Right kidney (tissue), 1 donor: ENCODE data around the gene HPDL.

ENCODE experiments used
- DNase-seq: peaks from one replicate; pipeline ENCODE4 v3.0.0-alpha.2; 2016

HPDL gene

GRCh38 chr1:45321444-45321843 is 5.3 kb upstream of the HPDL start:
- DNase-seq = no peak

DNA sequence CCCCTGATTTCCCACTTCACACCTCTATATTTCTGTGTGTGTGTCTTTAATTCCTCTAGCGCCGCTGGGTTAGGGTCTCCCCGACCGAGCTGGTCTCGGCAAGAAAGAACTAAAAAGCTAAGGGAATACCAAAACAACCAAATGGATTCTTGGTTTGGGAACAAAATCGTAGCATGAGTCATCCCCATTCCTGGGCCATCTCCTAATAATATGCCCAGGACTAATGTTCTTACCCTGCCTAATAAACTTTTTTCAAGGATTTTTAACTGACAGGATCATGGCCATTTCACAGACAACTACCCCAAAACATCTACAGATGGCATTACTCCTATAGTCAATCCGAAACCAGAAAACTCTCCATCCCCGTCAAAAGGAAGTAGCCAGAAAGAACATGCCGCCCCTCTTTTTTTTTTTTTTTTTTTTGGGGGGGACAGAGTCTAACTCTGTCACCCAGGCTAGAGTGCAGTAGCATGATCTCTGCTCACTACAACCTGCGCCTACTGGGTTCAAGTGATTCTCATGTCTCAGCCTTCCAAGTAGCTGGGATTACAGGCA is 4.1 kb upstream of the HPDL start:
- DNase-seq = no peak

- peak; percentile 35 for DNase-seq
These were observed 716 bp upstream of the HPDL start for GRCh38 chr1:45325851-45326506.

DNA sequence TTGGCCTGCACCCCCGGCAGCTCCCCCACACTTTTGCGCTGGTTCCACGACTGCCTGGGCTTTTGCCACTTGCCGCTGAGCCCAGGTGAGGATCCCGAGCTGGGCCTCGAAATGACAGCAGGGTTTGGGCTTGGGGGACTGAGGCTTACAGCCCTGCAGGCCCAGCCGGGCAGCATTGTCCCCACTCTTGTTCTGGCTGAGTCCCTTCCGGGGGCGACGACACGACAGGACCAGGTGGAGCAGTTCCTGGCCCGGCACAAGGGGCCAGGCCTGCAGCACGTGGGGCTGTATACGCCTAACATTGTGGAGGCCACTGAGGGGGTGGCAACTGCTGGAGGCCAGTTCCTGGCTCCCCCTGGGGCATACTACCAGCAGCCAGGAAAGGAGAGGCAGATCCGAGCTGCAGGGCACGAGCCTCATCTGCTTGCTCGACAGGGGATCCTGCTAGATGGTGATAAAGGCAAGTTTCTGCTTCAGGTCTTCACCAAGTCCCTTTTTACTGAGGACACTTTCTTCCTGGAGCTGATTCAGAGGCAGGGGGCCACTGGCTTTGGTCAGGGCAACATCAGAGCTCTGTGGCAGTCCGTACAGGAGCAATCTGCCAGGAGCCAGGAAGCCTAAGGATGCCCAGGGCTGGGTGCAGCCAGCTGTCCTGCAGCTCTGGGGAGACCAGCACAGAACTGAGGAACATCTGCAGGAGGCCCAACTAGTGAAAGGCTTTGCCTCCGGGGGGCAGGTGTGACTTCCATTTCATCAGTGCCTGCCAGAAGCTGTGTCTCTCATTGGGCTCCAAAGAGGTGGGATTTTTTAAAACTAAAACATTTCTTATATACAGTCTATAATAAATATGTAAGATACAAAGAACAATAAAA is 1.2 kb downstream of the HPDL start:
- no peak for DNase-seq

GRCh38 chr1:45328680-45329079 is 2.0 kb downstream of the HPDL start:
- no peak for DNase-seq

DNA sequence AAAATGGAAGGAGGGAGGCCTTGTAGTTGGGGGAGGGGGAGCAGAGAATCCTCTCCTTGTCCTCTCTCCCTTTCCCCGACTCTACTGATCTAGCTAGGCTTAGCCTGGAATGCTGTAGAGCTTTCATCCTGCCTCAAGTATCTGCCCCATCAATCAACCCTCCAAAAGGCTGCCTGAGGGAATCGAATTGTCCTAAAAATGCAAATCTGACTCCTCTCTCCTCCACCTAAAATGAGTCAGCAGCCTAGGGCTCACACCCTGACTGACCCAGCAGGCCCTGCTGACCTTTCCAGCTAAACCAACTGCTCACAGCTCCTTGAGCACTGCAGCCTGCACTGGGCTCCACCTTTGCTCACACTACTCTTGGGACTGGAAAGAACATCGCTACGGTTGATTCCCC is 2.8 kb downstream of the HPDL start:
- DNase-seq = no peak

- DNase-seq = no peak
These were observed 5.0 kb downstream of the HPDL start for GRCh38 chr1:45331436-45332345.

GRCh38 chr1:45332346-45332720 is 5.6 kb downstream of the HPDL start:
- no peak for DNase-seq

DNA sequence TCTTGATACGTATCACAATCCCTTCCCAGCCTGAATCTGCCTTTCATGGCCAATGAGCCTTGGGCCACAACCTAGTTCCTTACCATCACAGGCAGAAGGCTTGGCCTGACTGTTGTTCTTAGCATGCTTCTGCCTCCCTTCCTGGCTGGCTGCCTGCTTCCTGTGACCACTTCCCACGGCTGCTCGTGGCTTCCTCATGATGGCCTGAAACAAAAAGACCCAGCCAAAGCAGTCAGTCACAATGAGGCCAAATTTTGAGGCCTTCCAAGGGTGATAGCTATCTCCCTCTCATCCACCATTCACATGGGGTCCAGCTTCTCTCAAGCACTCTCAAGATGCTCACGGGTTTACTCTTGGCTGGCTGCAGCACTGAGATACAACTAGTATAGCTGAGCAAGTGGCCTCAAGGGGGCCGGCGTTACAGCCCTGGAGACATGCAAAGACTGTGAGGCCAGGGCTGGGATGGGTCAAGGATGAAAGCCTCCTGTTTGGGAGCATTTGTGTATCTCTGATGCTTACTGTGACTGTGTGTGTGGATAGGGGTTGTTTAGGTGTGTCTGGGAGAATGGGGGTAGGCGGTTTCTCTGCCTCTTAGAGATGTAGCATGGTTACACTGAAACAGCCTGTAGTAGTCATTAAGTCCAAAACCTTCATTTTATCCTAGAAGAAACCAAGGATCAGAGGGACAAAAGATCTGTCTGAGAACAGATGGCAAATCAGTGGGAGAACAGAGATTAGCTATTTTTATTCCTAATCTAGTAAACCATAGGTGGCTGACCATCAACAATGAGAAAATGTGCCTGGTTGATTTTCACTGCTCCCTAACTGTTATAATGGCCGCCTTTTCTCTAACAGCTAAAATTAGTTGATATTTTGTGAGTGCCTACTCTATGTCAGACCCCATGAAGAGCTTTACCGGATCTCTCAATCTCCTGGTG is 7.9 kb downstream of the HPDL start:
- DNase-seq = no peak

- no peak for DNase-seq
These were observed 9.2 kb downstream of the HPDL start for GRCh38 chr1:45335855-45336324.

DNA sequence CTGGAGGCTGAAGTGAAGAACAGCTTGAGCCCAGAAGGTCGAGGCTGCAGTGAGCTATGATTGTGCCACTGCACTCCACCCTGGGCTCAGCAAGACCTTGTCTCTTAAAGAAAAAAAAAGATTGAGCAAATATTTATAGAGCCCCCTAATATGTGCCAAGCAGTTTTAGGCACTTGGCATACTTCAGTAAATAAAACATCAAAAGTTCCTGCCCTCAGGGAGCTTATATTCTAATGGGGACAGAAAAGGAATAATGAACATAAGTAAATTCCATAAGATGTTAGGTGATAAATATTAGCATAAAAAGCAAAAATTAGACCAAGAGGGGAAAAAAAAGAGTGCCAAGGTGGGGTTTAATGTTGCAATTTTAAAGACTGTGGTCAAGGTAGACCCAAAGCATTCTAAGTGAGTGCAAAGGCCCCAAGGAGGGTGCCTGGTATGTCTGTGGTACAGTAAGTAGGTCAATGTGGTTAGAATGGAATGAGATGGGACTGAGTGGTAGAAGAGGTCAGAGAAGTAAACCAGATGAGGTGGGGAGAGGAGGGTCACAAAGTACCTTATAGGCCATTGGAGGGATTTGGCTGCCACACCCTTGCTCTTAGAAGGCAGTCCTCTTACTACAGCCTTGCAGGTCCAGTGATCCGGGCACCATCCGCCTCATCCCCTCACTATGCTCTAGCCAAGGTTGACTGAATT is 11.1 kb downstream of the HPDL start:
- DNase-seq = no peak

DNA sequence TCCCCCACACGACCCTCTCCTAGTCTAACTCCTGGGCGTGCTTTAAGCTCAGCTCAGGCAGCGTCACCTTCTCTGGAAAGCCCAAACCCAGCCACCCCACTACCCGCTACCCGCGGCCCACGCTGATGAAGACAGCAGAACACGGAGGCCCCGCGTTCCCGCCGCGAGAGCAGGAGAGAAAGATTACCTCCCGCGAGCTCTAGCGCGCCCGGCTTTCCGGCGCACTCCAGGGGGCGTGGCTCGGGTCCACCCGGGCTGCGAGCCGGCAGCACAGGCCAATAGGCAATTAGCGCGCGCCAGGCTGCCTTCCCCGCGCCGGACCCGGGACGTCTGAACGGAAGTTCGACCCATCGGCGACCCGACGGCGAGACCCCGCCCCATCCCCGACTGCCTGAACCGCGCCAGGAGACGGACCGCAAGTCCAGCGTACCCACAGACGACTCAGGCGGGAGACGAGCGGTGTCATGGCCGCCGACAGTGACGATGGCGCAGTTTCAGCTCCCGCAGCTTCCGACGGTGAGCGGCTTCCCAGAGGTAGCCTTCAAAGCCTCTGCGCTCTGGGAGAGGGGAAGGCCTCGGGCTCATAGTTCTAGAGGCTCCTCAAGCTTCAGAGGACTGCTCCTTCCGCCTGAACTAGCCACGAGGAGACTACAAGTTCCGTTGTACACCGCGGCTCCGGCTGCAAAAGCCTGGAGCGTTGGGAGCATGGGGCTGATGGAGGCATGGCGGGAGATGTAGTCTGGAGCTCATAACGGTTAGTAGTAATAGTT is 13.3 kb downstream of the HPDL start, which contains the start of the genes MUTYH and TOE1:
Gene MUTYH (minus strand): TSS at position 652 of the 770 bp plus-strand sequence. CDS start 5,935 bp downstream, outside the sequence.
Gene TOE1 (plus strand): TSS at position 382 of the 770 bp plus-strand sequence. CDS start 83 bp downstream, at position 465.
- DNase-seq = peak; percentile 97

DNA sequence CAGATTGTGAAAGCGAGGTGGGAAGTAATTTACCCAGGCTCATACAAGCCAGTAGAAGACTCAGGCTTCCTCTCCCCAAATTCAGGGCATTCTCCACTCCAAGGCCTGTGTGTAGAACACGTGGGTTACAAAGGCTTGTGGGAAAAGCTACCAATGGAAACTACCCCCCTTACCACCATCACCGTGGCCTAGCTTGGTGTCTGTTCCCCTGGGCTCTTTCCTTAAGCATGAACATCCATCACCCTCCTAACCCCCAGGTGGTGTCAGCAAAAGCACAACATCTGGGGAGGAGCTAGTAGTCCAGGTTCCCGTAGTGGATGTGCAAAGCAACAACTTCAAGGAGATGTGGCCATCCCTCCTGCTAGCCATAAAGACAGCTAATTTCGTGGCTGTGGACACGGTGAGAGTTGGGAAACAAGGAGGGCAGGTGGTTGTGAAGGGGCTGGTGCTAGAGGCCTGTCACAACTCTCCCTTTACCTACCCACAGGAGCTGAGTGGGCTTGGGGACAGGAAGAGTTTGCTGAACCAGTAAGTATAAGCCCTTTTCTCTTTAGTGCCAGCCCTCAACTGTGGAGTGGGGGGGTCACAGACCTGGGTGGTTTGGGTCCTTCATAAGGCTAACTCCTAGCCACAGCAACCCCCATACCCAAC is 14.2 kb downstream of the HPDL start:
- no peak for DNase-seq

GRCh38 chr1:45344499-45344898 is 17.8 kb downstream of the HPDL start:
- DNase-seq = no peak

- DNase-seq = no peak
These were observed 18.3 kb downstream of the HPDL start for GRCh38 chr1:45345014-45345413.

DNA sequence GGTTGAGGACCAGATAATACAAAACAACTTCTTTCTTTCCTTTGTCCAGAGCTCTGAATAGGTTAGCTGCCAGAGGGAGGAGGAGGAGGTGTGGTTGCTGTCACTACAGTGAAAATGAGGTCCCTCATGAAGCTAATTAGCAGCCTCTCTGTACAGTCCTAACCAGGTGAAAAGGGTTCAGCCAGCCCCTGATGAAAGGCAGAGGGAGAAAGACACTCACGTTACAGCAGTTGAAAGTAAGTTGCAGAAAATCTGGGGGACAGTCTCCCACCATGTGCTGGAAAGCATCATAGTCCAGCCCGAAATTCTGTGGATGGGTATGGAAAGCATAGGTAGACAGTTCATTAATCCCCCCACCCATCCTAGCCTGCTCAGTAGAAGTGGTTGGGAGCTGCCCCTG is 19.8 kb downstream of the HPDL start:
- DNase-seq = no peak

- DNase-seq = no peak
These were observed 21.3 kb downstream of the HPDL start for GRCh38 chr1:45348020-45348419.

DNA sequence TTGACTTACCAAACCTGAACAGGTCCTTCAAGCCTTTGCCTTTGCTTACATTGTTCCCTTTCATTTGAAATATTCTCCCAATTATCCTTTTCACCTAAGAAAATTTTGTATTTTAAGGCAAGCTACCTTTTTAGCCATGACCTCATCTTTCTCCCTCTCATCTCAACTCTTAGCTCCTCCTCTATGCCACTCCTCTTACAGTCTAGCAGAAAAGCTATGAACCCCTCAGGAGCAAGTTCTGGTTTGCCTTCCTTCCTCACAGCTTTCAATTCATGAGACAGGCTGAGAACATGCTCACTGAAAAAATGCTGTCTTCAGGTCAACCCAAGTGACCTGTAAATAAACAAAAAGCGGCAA is 21.9 kb downstream of the HPDL start:
- DNase-seq = no peak
